Ascending aorta (tissue), 2 donors: ENCODE data around the gene CYSRT1. TPM values are rescaled to one million over a fixed set of nuclear protein-coding genes. Genes with fewer than 3 reads are reported as not detected.

Experiments used
- DNase-seq, 2 donors: peaks; one replicate each; pipeline ENCODE4 v3.0.0-alpha.2; 2019; ENCODE audit warnings: low spot score in 2 of 2
- H3K27ac ChIP-seq, 2 donors: fragments of 200-600 bp; sonication (generic); one replicate each; pipeline ENCODE4 v1.5.1; 2016 to 2017; ENCODE audit warnings: mild to moderate bottlenecking in 1 of 2
- H3K27me3 ChIP-seq: fragments of 200-600 bp; sonication (generic); one replicate; pipeline ENCODE4 v1.5.1; 2017
- H3K36me3 ChIP-seq, 2 donors: fragments of 200-600 bp; sonication (generic); one replicate each; pipeline ENCODE4 v1.5.1; 2016
- H3K4me1 ChIP-seq, 2 donors: fragments of 200-600 bp; sonication (generic); one replicate each; pipeline ENCODE4 v1.5.1; 2016 to 2017; ENCODE audit warnings: mild to moderate bottlenecking in 1 of 2
- H3K4me3 ChIP-seq, 2 donors: fragments of 200-600 bp; sonication (generic); one replicate each; pipeline ENCODE4 v1.5.1; 2016 to 2017; ENCODE audit warnings: mild to moderate bottlenecking in 1 of 2
- H3K9me3 ChIP-seq, 2 donors: fragments of 200-600 bp; sonication (generic); one replicate each; pipeline ENCODE4 v1.5.1; 2016
- CTCF ChIP-seq, 3 experiments: fragments of 200-600 bp in 2 of 3; fragments of 450-650 bp in 1 of 3; sonication (generic) in 2 of 3; IDR thresholded peaks; one replicate each; pipeline ENCODE4 v1.5.1; 2016 to 2019; ENCODE audit warnings: antibody characterized with exemption in 3 of 3, mild to moderate bottlenecking in 1 of 3, moderate library complexity in 1 of 3
- intact Hi-C: fragments of 100-400 bp; cut with DNase I; formaldehyde crosslinking; loops from one replicate; pipeline ENCODE4 v1.15.1; 2023
- total RNA-seq: library from RNA; depleted of rRNA; stranded (reverse); fragments of >200 nt; gene quantifications from one replicate; pipeline ENCODE4 v1.1.0, GENCODE V29; 2016

The CYSRT1 gene
- total RNA-seq, 1 donor from 2014 or later: not detected

GRCh38 chr9:137188086-137188489 lies 36.9 kb upstream of the CYSRT1 start:
- H3K9me3 ChIP-seq: no peaks in the 10 kb centered on the region
- intact Hi-C loops: loop anchor here (1.0 kb wide), 5 partner anchors 12 to 705 kb away; partner anchors contain the start of genes NDOR1, SEC16A, TMEM203 and TPRN
- TF ChIP-seq CTCF (IDR thresholded peaks at IDR 0.05): no peak
- no peaks in the 10 kb centered on the region for H3K27me3 ChIP-seq
- H3K36me3 ChIP-seq: peaks cover 38 to 51% of the 10 kb centered on the region in 2 donors
- peak overlapping the region; percentile 85 to 91 for H3K4me3 ChIP-seq
- peak overlapping the region; percentile 86 to 89 for H3K27ac ChIP-seq
- H3K4me1 ChIP-seq: peaks cover 23 to 38% of the 10 kb centered on the region in 2 donors
- DNase-seq: no peak

- Histone ChIP-seq H3K4me3 (peak within 1 kb of the TSS; percentile 85 to 91), H3K27me3 (no peaks in the 10 kb centered on the region), H3K9me3 (no peaks in the 10 kb centered on the region), H3K4me1 (peaks cover 23 to 38% of the 10 kb centered on the region in 2 donors), H3K27ac (peak within 1 kb of the TSS; percentile 86 to 89), H3K36me3 (peaks cover 31 to 45% of the 10 kb centered on the region in 2 donors)
- intact Hi-C loops: loop anchor here (1.0 kb wide), 5 partner anchors 12 to 705 kb away; partner anchors contain the start of genes NDOR1, SEC16A, TMEM203 and TPRN
- peak in 2 of 3 experiments; percentile 15 to 35 for TF ChIP-seq CTCF (IDR thresholded peaks at IDR 0.05)
- DNase-seq: peak; percentile 70 to 95
Observed at GRCh38 chr9:137188490-137189296, 36.3 kb upstream of the CYSRT1 start, which contains the start of the genes ANAPC2 and SSNA1. Gene ANAPC2, minus strand, starts transcription at chr9:137188560. Its CDS starts 28 bp downstream, at chr9:137188532. Gene SSNA1, plus strand, starts transcription at chr9:137188676. Its CDS starts 51 bp downstream, at chr9:137188727.

GRCh38 chr9:137189297-137190295 lies 35.4 kb upstream of the CYSRT1 start:
- no peak for TF ChIP-seq CTCF (IDR thresholded peaks at IDR 0.05)
- Histone ChIP-seq H3K36me3 (peaks cover 22 to 38% of the 10 kb centered on the region in 2 donors), H3K27ac (peak overlapping the region; percentile 86 to 89), H3K4me1 (peaks cover 23 to 38% of the 10 kb centered on the region in 2 donors), H3K9me3 (no peaks in the 10 kb centered on the region), H3K27me3 (no peaks in the 10 kb centered on the region), H3K4me3 (peak overlapping the region; percentile 85 to 91)
- no peak for DNase-seq
- intact Hi-C loops: no loop called here

- Histone ChIP-seq H3K4me3 (peak overlapping the region in 1 of 2 donors; percentile 91), H3K4me1 (peaks cover 23 to 38% of the 10 kb centered on the region in 2 donors)
- intact Hi-C loops: no loop called here
Observed at GRCh38 chr9:137190315-137190856, 34.6 kb upstream of the CYSRT1 start.

More at GRCh38 chr9:137190315-137190856, 34.6 kb upstream of the CYSRT1 start:
- Histone ChIP-seq H3K36me3 (peaks cover 19 to 30% of the 10 kb centered on the region in 2 donors), H3K27ac (peak overlapping the region in 1 of 2 donors; percentile 86), H3K27me3 (no peaks in the 10 kb centered on the region), H3K9me3 (no peaks in the 10 kb centered on the region)
- no peak for DNase-seq
- no peak for TF ChIP-seq CTCF (IDR thresholded peaks at IDR 0.05)
